HEK293T (cell line): ENCODE data around the gene ALK.

Experiments used
- ELF4 ChIP-seq: fragments of 450-650 bp; IDR thresholded peaks from 2 replicates; pipeline ENCODE4 v1.6.1; 2017; ENCODE audit warnings: antibody characterized with exemption
- FOXA1 ChIP-seq: fragments of 450-650 bp; IDR thresholded peaks from 2 replicates; pipeline ENCODE4 v1.6.1; 2016; ENCODE audit warnings: mild to moderate bottlenecking
- LEF1 ChIP-seq: fragments of 450-650 bp; IDR thresholded peaks from 2 replicates; pipeline ENCODE4 v1.6.1; 2017; ENCODE audit warnings: mild to moderate bottlenecking, borderline replicate concordance
- SP1 ChIP-seq: fragments of 450-650 bp; IDR thresholded peaks from 2 replicates; pipeline ENCODE4 v1.6.1; 2017
- SUZ12 ChIP-seq: fragments of 450-650 bp; IDR thresholded peaks from 2 replicates; pipeline ENCODE4 v1.6.1; 2016; ENCODE audit warnings: mild to moderate bottlenecking
- TARDBP ChIP-seq: fragments of 450-650 bp; IDR thresholded peaks from 2 replicates; pipeline ENCODE4 v1.6.1; 2016
- ZNF384 ChIP-seq: fragments of 450-650 bp; IDR thresholded peaks from 2 replicates; pipeline ENCODE4 v1.6.1; 2016
- TF ChIP-seq, protein P1 (sequence below): fragments of 450-650 bp; IDR thresholded peaks from 2 replicates; pipeline ENCODE4 v1.6.1; 2016

DNA sequence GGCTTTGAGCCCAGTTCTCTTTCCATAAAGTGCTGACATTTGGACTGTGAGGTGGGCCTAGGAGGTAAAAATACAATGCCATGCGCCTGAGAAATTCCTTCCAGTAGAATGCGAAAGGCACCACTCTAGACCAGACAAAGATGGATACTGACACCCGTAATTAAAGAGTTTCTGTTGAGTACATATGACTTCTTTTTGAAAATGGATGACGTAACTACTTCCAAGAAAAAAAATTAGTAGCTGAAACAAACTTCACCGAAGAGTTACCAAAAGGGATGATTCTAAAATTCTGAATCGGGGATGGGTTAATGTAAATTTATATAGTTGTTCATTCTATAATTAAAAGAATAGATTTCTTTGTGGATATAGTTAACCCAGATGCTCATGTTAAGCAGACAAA, 146.8 kb downstream of the ALK start:
- no peak for TF ChIP-seq ELF4
- no peak for TF ChIP-seq FOXA1
- TF ChIP-seq SUZ12, result no peak
- no peak for TF ChIP-seq LEF1
- TF ChIP-seq ZNF384, result no peak
- TF ChIP-seq, protein P1, sequence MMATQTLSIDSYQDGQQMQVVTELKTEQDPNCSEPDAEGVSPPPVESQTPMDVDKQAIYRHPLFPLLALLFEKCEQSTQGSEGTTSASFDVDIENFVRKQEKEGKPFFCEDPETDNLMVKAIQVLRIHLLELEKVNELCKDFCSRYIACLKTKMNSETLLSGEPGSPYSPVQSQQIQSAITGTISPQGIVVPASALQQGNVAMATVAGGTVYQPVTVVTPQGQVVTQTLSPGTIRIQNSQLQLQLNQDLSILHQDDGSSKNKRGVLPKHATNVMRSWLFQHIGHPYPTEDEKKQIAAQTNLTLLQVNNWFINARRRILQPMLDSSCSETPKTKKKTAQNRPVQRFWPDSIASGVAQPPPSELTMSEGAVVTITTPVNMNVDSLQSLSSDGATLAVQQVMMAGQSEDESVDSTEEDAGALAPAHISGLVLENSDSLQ, result no peak
- no peak for TF ChIP-seq SP1
- no peak for TF ChIP-seq TARDBP
